ENCODE data around the gene SYNDIG1.

SYNDIG1 gene

DNA sequence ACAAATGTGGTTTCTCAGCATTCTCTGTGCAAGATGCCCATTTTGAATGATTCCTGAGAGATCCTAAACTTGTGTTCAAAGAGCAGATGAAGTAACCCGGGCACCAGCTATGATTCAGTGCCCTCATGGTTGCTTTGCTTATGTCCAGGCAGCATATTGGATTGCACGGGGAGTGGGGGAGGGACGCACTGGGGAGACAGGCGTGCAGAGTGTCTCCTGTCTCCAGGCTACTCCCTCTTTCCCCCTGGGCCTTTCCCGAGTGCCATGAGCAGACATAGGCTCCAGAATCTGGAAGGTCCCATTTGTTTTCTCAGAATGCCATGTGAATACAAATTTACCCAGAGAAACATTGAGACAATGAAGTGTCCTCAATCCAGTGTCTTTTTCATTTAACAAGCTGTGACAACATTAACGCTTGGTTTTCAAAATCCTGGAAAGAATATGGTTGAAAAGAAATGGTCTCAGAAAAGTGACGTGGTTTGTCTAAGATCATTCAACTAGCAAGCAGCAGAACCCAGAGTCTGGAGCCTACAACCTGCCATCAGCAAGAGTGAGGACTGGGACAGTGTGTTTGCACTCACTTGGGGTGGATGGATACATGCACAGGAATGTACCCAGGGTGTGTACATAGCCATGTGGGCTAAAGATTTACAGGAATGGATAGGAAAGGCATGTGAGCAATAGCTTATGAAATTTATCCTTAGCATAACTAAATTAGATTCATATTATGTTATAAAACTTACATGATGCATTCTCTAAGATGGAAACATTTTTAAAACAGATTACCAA, 4.2 kb downstream of the SYNDIG1 start:
- DNase-seq: no peak

GRCh38 chr20:24477831-24478547, 8.6 kb downstream of the SYNDIG1 start:
- DNase-seq: no peak

GRCh38 chr20:24478584-24478983, 9.2 kb downstream of the SYNDIG1 start:
- DNase-seq: no peak

DNA sequence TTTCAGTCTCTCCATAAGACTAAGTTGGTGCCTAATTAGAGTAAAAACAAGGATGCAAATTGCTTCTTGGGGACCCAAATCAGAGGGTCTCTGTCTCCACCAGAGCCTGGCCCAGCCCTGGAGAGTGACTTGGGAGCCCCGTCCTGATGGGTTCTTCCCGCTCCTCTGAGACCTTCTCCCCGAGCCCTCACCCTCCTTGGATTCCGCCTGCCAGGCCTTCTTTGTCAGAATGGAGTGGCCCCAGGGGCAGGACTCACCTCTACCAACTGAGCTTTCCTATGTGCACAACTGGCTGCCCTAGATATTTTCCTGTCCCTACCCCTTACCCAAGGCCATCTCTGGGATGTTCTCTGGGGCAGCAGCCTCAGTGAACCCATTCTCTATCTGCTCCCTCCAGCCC, 9.7 kb downstream of the SYNDIG1 start:
- no peak for DNase-seq

GRCh38 chr20:24479595-24479994, 10.2 kb downstream of the SYNDIG1 start:
- no peak for DNase-seq

DNA sequence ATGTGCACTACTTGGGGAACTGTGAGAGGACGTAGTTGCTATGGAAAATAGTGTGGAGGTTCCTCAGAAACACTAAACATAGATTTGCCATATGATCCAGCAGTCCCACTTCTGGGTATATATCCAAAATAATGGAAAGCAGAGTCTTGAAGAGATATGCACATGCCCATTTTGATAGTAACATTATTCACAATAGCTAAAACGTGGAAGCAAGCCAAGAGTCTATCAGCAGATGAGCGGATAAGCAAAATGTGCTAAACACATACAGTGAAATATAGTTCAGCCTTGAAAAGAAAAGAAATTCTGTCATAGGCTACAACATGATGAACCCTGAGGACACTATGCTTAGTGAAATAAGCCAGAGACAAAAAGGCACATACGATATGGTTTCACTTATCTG, 11.1 kb downstream of the SYNDIG1 start:
- DNase-seq: no peak

- no peak for DNase-seq
Observed at GRCh38 chr20:24481173-24481572, 11.7 kb downstream of the SYNDIG1 start.

GRCh38 chr20:24483435-24484080, 14.1 kb downstream of the SYNDIG1 start:
- DNase-seq: no peak

- no peak for DNase-seq
Observed at GRCh38 chr20:24484081-24484450, 14.6 kb downstream of the SYNDIG1 start.

- no peak for DNase-seq
Observed at GRCh38 chr20:24485981-24486380, 16.6 kb downstream of the SYNDIG1 start.

DNA sequence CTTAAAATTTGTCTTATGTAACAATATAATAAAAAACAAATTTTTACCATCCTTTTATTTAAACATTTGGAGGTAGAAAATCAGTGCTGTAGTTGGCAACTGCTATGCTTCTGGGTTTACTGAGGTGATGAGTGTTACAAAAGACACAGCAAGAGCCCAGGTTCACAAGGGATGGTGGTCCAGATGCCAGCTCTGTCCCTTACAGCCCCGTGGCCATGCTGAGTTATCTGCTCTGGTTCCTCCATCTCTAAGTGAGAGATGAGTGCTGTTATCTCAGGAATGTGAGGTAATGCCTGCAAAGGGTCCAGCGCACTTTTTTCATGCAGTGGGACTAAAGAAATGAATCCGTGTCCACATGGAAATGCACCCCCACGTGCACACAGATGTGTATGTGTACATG, 17.8 kb downstream of the SYNDIG1 start:
- no peak for DNase-seq

DNA sequence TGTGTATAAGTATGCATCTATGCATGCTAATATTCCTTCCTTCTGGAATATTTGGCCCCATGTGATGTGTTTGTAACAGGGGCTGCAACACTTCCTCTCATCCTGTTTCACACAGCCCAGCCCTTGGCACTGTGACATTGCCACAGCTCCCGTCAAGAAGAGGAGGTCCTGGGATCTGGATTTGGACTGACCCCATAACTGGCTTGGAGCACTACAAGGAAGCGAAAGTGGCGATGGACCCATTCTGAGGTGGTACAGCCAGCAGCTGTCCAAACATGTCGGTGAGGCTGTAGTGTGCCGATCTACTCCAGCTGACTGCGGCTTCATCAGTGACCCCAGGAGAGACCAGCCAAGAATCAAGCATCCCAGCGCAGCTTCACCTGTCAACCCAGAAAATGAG, 18.2 kb downstream of the SYNDIG1 start:
- no peak for DNase-seq

- DNase-seq: no peak
Observed at GRCh38 chr20:24488064-24488799, 18.8 kb downstream of the SYNDIG1 start.

GRCh38 chr20:24488800-24489175, 19.4 kb downstream of the SYNDIG1 start:
- DNase-seq: no peak

DNA sequence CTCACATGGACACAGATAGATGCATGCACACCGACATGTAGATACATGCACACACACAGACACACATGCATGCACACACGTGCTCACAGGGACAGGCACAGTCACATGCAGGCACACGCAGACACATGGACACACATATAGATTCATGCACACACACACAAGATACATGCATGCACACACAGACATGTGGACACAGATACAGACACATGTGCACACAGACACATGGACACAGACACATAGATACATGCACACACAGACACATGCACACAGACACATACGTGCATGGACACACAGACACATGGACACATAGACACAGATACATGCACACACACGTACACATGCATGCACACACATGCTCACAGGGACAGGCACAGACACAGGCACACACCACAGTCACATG, 19.8 kb downstream of the SYNDIG1 start:
- no peak for DNase-seq

GRCh38 chr20:24489631-24490260, 20.3 kb downstream of the SYNDIG1 start:
- no peak for DNase-seq

DNA sequence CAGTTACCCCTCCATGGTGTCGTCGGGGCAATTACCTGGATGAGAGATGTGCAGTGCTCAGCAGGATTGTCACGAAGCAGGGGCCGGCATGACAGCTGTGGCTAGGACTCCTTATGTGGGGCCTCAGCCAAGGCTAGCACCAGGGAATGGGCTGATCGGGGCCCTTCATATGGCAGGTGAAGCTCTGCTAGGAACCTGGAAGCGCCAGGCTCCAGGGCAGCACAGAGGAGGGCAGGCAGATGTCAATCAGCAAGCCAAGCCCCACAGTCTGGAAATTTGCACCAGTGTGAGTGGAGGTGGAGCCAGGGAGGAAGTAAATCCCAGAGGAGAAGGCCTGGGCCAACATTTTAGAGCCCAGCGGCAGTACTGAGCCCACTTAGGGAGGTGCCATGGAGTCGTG, 21.2 kb downstream of the SYNDIG1 start:
- DNase-seq: no peak

GRCh38 chr20:24491041-24491756, 21.8 kb downstream of the SYNDIG1 start:
- DNase-seq: no peak

- DNase-seq: no peak
Observed at GRCh38 chr20:24492031-24492607, 22.7 kb downstream of the SYNDIG1 start.

GRCh38 chr20:24492698-24493097, 23.3 kb downstream of the SYNDIG1 start:
- DNase-seq: no peak

DNA sequence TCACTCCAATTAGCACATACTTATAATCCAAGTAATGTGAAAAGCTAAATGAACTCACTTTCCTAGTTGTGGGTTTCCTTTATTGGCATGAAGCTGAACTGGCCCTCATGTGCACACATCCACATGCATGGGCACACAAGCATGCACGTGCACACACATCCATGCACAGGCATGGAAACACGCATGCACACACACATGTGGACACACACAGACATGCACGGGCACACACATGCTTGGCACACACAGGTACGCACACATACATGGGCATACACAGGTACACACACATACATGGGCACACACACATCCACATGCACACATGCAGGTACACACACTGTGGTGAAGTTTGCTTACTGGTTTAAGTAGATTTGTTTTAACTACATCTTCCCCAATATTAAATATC, 23.8 kb downstream of the SYNDIG1 start:
- DNase-seq: no peak
